Measurements from ENCODE around the gene JARID2.
A peak's percentile ranks its signal among the peaks of the same experiment; 100 is the strongest.

Gene JARID2

GRCh38 chr6:15462256-15462655 lies 216.4 kb downstream of the JARID2 start:
- TF ChIP-seq MYC (IDR thresholded peaks at IDR 0.05; ENCODE audit: low read depth, low read length) (no peak), POLR2A (IDR thresholded peaks at IDR 0.05; ENCODE audit: extremely low read depth, insufficient read length) (no peak), MAX (IDR thresholded peaks at IDR 0.05; ENCODE audit: low read depth, low read length) (no peak), CTCF (IDR thresholded peaks at IDR 0.05; ENCODE audit: low read depth, low read length) (no peak)
- DNase-seq (ENCODE audit: low read depth) = no peak
- H3K4me3 ChIP-seq (ENCODE audit: low read depth, low read length) = no peak overlapping the region

GRCh38 chr6:15462717-15463525 lies 217.1 kb downstream of the JARID2 start:
- DNase-seq (ENCODE audit: low read depth) = no peak
- TF ChIP-seq MAX (IDR thresholded peaks at IDR 0.05; ENCODE audit: low read depth, low read length) (no peak), POLR2A (IDR thresholded peaks at IDR 0.05; ENCODE audit: extremely low read depth, insufficient read length) (no peak), MYC (IDR thresholded peaks at IDR 0.05; ENCODE audit: low read depth, low read length) (no peak)
- no peak overlapping the region for H3K4me3 ChIP-seq (ENCODE audit: low read depth, low read length)

- no peak for TF ChIP-seq POLR2A (IDR thresholded peaks at IDR 0.05; ENCODE audit: extremely low read depth, insufficient read length)
- TF ChIP-seq CTCF (IDR thresholded peaks at IDR 0.05; ENCODE audit: low read depth, low read length) = peak; percentile 90
- no peak for TF ChIP-seq MAX (IDR thresholded peaks at IDR 0.05; ENCODE audit: low read depth, low read length)
- no peak for TF ChIP-seq MYC (IDR thresholded peaks at IDR 0.05; ENCODE audit: low read depth, low read length)
- DNase-seq (ENCODE audit: low read depth) = peak; percentile 66
- no peak overlapping the region for H3K4me3 ChIP-seq (ENCODE audit: low read depth, low read length)
These were observed 218.4 kb downstream of the JARID2 start for GRCh38 chr6:15464211-15464725.

GRCh38 chr6:15465212-15465611 lies 219.3 kb downstream of the JARID2 start:
- H3K4me3 ChIP-seq (ENCODE audit: low read depth, low read length) = no peak overlapping the region
- no peak for TF ChIP-seq MAX (IDR thresholded peaks at IDR 0.05; ENCODE audit: low read depth, low read length)
- TF ChIP-seq POLR2A (IDR thresholded peaks at IDR 0.05; ENCODE audit: extremely low read depth, insufficient read length) = no peak
- no peak for TF ChIP-seq MYC (IDR thresholded peaks at IDR 0.05; ENCODE audit: low read depth, low read length)
- no peak for TF ChIP-seq CTCF (IDR thresholded peaks at IDR 0.05; ENCODE audit: low read depth, low read length)
- no peak for DNase-seq (ENCODE audit: low read depth)

GRCh38 chr6:15470746-15471145 lies 224.9 kb downstream of the JARID2 start:
- TF ChIP-seq CTCF (IDR thresholded peaks at IDR 0.05; ENCODE audit: low read depth, low read length) (no peak), POLR2A (IDR thresholded peaks at IDR 0.05; ENCODE audit: extremely low read depth, insufficient read length) (no peak), MYC (IDR thresholded peaks at IDR 0.05; ENCODE audit: low read depth, low read length) (no peak), MAX (IDR thresholded peaks at IDR 0.05; ENCODE audit: low read depth, low read length) (no peak)
- no peak for DNase-seq (ENCODE audit: low read depth)
- no peak overlapping the region for H3K4me3 ChIP-seq (ENCODE audit: low read depth, low read length)

GRCh38 chr6:15472621-15473020 lies 226.8 kb downstream of the JARID2 start:
- H3K4me3 ChIP-seq (ENCODE audit: low read depth, low read length) = no peak overlapping the region
- no peak for DNase-seq (ENCODE audit: low read depth)
- TF ChIP-seq POLR2A (IDR thresholded peaks at IDR 0.05; ENCODE audit: extremely low read depth, insufficient read length) (no peak), MYC (IDR thresholded peaks at IDR 0.05; ENCODE audit: low read depth, low read length) (no peak), MAX (IDR thresholded peaks at IDR 0.05; ENCODE audit: low read depth, low read length) (no peak), CTCF (IDR thresholded peaks at IDR 0.05; ENCODE audit: low read depth, low read length) (no peak)

Data from NB4 (cell line).